ENCODE data around the gene GARNL3.

DNA sequence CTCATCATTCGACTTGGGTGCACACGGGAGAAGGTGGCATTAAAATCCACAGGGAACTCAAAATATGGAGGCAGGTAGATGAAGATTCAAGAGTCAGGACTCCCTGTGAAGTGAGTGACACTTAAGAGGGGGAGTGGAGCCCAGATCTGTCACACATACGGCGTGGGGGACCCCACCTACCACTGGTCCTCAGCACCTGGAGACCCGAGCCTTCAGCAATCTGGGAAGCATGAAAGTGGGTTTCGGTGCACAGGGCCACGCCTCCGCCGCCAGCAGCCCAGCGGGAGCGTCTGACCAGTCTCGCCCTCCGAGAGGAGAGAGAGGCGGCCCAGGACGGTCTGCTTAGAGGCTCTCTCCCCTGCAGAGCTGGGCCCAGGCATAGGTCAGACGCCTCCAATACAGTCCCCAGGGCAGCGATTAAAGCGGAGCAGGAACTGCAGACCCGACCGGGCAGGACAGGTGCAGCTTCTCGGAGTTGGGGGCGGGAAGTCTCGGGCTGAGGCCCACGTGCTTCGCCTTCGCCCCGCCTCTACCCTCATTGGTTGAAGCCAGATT, 131.8 kb downstream of the GARNL3 start:
- TF ChIP-seq, protein P1, sequence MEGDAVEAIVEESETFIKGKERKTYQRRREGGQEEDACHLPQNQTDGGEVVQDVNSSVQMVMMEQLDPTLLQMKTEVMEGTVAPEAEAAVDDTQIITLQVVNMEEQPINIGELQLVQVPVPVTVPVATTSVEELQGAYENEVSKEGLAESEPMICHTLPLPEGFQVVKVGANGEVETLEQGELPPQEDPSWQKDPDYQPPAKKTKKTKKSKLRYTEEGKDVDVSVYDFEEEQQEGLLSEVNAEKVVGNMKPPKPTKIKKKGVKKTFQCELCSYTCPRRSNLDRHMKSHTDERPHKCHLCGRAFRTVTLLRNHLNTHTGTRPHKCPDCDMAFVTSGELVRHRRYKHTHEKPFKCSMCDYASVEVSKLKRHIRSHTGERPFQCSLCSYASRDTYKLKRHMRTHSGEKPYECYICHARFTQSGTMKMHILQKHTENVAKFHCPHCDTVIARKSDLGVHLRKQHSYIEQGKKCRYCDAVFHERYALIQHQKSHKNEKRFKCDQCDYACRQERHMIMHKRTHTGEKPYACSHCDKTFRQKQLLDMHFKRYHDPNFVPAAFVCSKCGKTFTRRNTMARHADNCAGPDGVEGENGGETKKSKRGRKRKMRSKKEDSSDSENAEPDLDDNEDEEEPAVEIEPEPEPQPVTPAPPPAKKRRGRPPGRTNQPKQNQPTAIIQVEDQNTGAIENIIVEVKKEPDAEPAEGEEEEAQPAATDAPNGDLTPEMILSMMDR (IDR thresholded peaks at IDR 0.05): no peak
- TF ChIP-seq POLR2A (IDR thresholded peaks at IDR 0.05): no peak
